ENCODE data around the gene PER3. TPM values are rescaled to one million over a fixed set of nuclear protein-coding genes. Genes with fewer than 3 reads are reported as not detected.

Gene PER3
- polyA plus RNA-seq, 2 of the 4 experiments (the other 2 are of a cell fraction): 1.9 to 3.7 TPM

DNA sequence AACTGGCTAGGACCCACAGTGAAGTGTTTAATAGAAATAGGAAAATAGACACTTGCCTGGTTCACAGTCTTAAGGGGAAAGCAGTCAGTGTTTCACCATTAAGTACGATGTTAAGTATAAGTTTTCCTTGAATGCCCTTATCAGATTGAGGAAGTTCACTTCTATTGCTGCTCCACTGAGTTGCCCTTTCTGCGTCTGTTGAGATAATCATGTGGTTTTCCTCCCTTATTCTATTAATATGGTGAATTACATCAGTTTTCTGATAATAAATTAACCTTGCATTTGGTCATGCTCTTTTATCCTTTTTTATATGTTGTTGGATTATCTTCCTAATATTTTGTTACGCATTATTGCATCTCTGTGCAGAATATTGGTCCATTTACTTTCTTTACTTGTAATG lies 47.4 kb downstream of the PER3 start:
- DNase-seq (ENCODE audit: low read depth in 1 of 2, low spot score in 1 of 2): no peak
- no peak for ATAC-seq
- POLR2A ChIA-PET: no interaction called here
- no peaks in the 10 kb centered on the region for H3K9me3 ChIP-seq
- WGBS (ENCODE audit: missing lambda C conversion rate): 97% methylated on average over 3 of the region's 3 CpGs
- no peak for FAIRE-seq
- CTCF ChIA-PET: no interaction called here
- no peaks in the 10 kb centered on the region for H3K4me1 ChIP-seq
- TF ChIP-seq SMC3 (IDR thresholded peaks at IDR 0.05) (no peak), TFCP2L1 (CRISPR knock-in tag; IDR thresholded peaks at IDR 0.05) (no peak), BCL3 (IDR thresholded peaks at IDR 0.05) (no peak), BHLHE40 (IDR thresholded peaks at IDR 0.05; ENCODE audit: low read depth, low read length) (no peak), FOXS1 (CRISPR knock-in tag; IDR thresholded peaks at IDR 0.05) (no peak), RARB (CRISPR knock-in tag; IDR thresholded peaks at IDR 0.05) (no peak), JUNB (IDR thresholded peaks at IDR 0.05) (no peak)
- TF ChIP-seq, protein P1, sequence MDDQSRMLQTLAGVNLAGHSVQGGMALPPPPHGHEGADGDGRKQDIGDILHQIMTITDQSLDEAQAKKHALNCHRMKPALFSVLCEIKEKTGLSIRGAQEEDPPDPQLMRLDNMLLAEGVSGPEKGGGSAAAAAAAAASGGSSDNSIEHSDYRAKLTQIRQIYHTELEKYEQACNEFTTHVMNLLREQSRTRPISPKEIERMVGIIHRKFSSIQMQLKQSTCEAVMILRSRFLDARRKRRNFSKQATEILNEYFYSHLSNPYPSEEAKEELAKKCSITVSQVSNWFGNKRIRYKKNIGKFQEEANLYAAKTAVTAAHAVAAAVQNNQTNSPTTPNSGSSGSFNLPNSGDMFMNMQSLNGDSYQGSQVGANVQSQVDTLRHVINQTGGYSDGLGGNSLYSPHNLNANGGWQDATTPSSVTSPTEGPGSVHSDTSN (IDR thresholded peaks at IDR 0.05): no peak
- TF ChIP-seq, protein P2, sequence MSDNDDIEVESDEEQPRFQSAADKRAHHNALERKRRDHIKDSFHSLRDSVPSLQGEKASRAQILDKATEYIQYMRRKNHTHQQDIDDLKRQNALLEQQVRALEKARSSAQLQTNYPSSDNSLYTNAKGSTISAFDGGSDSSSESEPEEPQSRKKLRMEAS (IDR thresholded peaks at IDR 0.05): no peak
- no peak overlapping the region for H3K4me2 ChIP-seq
- no peak overlapping the region for H3K4me3 ChIP-seq
- H3K27ac ChIP-seq: no peak overlapping the region

GRCh38 chr1:7833035-7833434 lies 48.9 kb downstream of the PER3 start:
- ATAC-seq (no peak), FAIRE-seq (no peak), DNase-seq (ENCODE audit: low read depth in 1 of 2, low spot score in 1 of 2) (no peak)
- ChIA-PET CTCF (interaction anchor here (1.4 kb wide), 1 partner anchor 80 kb away, joined by 3 read pairs; no protein-coding TSS in a partner anchor), POLR2A (no interaction called here)
- Histone ChIP-seq H3K9me3 (no peaks in the 10 kb centered on the region; the same call in 2 of the 3 replicates), H3K4me1 (no peaks in the 10 kb centered on the region), H3K27ac (no peak overlapping the region), H3K4me2 (no peak overlapping the region), H3K4me3 (no peak overlapping the region)
- no peak for TF ChIP-seq CEBPB (IDR thresholded peaks at IDR 0.05)
- TF ChIP-seq EHMT2 (IDR thresholded peaks at IDR 0.05; ENCODE audit: low read depth): no peak
- TF ChIP-seq KDM1A (IDR thresholded peaks at IDR 0.05; ENCODE audit: low read depth): no peak
- TF ChIP-seq, protein P3, sequence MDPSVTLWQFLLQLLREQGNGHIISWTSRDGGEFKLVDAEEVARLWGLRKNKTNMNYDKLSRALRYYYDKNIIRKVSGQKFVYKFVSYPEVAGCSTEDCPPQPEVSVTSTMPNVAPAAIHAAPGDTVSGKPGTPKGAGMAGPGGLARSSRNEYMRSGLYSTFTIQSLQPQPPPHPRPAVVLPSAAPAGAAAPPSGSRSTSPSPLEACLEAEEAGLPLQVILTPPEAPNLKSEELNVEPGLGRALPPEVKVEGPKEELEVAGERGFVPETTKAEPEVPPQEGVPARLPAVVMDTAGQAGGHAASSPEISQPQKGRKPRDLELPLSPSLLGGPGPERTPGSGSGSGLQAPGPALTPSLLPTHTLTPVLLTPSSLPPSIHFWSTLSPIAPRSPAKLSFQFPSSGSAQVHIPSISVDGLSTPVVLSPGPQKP (IDR thresholded peaks at IDR 0.05; ENCODE audit: low read depth, low read length): no peak
- no peak for TF ChIP-seq RARB (CRISPR knock-in tag; IDR thresholded peaks at IDR 0.05)
- no peak for TF ChIP-seq POLR2A (IDR thresholded peaks at IDR 0.05; ENCODE audit: low read length)
- no peak for TF ChIP-seq NFE2L2 (conservative IDR thresholded peaks at IDR 0.05; ENCODE audit: low read length)
- TF ChIP-seq HOXB5 (CRISPR knock-in tag; IDR thresholded peaks at IDR 0.05): no peak
- TF ChIP-seq, protein P4, sequence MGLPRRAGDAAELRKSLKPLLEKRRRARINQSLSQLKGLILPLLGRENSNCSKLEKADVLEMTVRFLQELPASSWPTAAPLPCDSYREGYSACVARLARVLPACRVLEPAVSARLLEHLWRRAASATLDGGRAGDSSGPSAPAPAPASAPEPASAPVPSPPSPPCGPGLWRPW (IDR thresholded peaks at IDR 0.05): no peak
- no peak for TF ChIP-seq GATA3 (IDR thresholded peaks at IDR 0.05; ENCODE audit: borderline replicate concordance)
- no peak for TF ChIP-seq FOSL2 (IDR thresholded peaks at IDR 0.05)
- TF ChIP-seq FOSL2 (CRISPR knock-in tag; IDR thresholded peaks at IDR 0.05): no peak
- no peak for TF ChIP-seq CHD4 (IDR thresholded peaks at IDR 0.05; ENCODE audit: borderline replicate concordance)

- WGBS (ENCODE audit: missing lambda C conversion rate): 79% methylated on average over 2 of the region's 2 CpGs
- ATAC-seq: no peak
- H3K4me1 ChIP-seq: no peaks in the 10 kb centered on the region
- FAIRE-seq: no peak
- peaks cover 9% of the 10 kb centered on the region; the same call in 2 of the 3 replicates for H3K9me3 ChIP-seq
- no peak overlapping the region for H3K4me3 ChIP-seq
- TF ChIP-seq TFCP2L1 (CRISPR knock-in tag; IDR thresholded peaks at IDR 0.05) (no peak), RFX5 (IDR thresholded peaks at IDR 0.05) (no peak), CHD2 (IDR thresholded peaks at IDR 0.05; ENCODE audit: low read length, partially characterized antibody) (no peak)
- ChIA-PET CTCF (no interaction called here), POLR2A (no interaction called here)
- DNase-seq (ENCODE audit: low read depth in 1 of 2, low spot score in 1 of 2): no peak
- no peak overlapping the region for H3K27ac ChIP-seq
- H3K4me2 ChIP-seq: no peak overlapping the region
These were observed 54.6 kb downstream of the PER3 start for GRCh38 chr1:7838714-7839113.
